Measurements from ENCODE around the gene SDK1.

- TF ChIP-seq CTCF (IDR thresholded peaks at IDR 0.05) (no peak), POLR2A (IDR thresholded peaks at IDR 0.05) (no peak), POLR2AphosphoS5 (IDR thresholded peaks at IDR 0.05; ENCODE audit: insufficient read depth in 1 of 2, low read depth in 1 of 2) (no peak)
Measured at GRCh38 chr7:4270941-4271715, 970.1 kb downstream of the SDK1 start.

Data from vagina (tissue), 2 donors.